Fibroblast of lung (primary cell): ENCODE measurements around the gene UGDH. TPM values are rescaled to one million over a fixed set of nuclear protein-coding genes. Genes with fewer than 3 reads are reported as not detected.

Experiments
- DNase-seq, 2 donors: peaks; one replicate each; pipeline versions ENCODE4 v3.0.0 to v3.0.0-alpha.2; 2010; ENCODE audit warnings: low read depth in 2 of 2
- H2AFZ ChIP-seq: 2 replicates; pipeline ENCODE4 v1.5.1; 2012; ENCODE audit warnings: low read length, control low read depth, inconsistent platforms
- H3K27ac ChIP-seq: 2 replicates; pipeline ENCODE4 v1.5.1; 2011; ENCODE audit warnings: low read length, control low read depth; ENCODE audit not compliant: insufficient read depth
- H3K27me3 ChIP-seq: 2 replicates; pipeline ENCODE4 v1.5.1; 2011; ENCODE audit warnings: mild to moderate bottlenecking, low read length; ENCODE audit not compliant: control insufficient read depth, insufficient read depth
- H3K36me3 ChIP-seq: 2 replicates; pipeline ENCODE4 v1.5.1; 2011; ENCODE audit warnings: low read length; ENCODE audit not compliant: control insufficient read depth, insufficient read depth
- H3K4me1 ChIP-seq: 2 replicates; pipeline ENCODE4 v1.5.1; 2011; ENCODE audit warnings: low read length; ENCODE audit not compliant: control insufficient read depth, insufficient read depth; ENCODE audit errors: extremely low read depth
- H3K4me2 ChIP-seq: 2 replicates; pipeline ENCODE4 v1.5.1; 2011; ENCODE audit warnings: low read length, control low read depth; ENCODE audit not compliant: insufficient read depth; ENCODE audit errors: extremely low read depth
- H3K4me3 ChIP-seq, 4 experiments: fragments of 200-600 bp in 1 of 4; sonication (generic) in 1 of 4; replicated peaks in 1 of 4; 2 replicates each; pipeline ENCODE4 v1.5.1; 2011 to 2016; ENCODE audit warnings: low read length in 4 of 4, low read depth in 3 of 4, mild to moderate bottlenecking in 3 of 4, control low read depth in 2 of 4, inconsistent platforms in 1 of 4, mixed read lengths in 1 of 4; ENCODE audit not compliant: insufficient read depth in 1 of 4; ENCODE audit errors: control extremely low read depth in 1 of 4
- H3K79me2 ChIP-seq: 2 replicates; pipeline ENCODE4 v1.5.1; 2012; ENCODE audit warnings: mild to moderate bottlenecking, low read length, inconsistent platforms; ENCODE audit not compliant: control insufficient read depth, insufficient read depth
- H3K9ac ChIP-seq: 2 replicates; pipeline ENCODE4 v1.5.1; 2011; ENCODE audit warnings: mild to moderate bottlenecking, low read length, control low read depth; ENCODE audit not compliant: insufficient read depth
- H3K9me3 ChIP-seq: 2 replicates; pipeline ENCODE4 v1.5.1; 2012; ENCODE audit warnings: low read depth, low read length; ENCODE audit not compliant: control insufficient read depth, insufficient read depth
- H4K20me1 ChIP-seq: 2 replicates; pipeline ENCODE4 v1.5.1; 2011; ENCODE audit warnings: low read length; ENCODE audit not compliant: control insufficient read depth, insufficient read depth; ENCODE audit errors: extremely low read depth
- CTCF ChIP-seq, 2 donors: IDR thresholded peaks in 1 of 2; conservative IDR thresholded peaks in 1 of 2; 1 replicate in 1 of 2; 2 replicates in 1 of 2; pipeline ENCODE4 v1.5.1; 2011 to 2012; ENCODE audit warnings: low read length in 2 of 2, control low read depth in 1 of 2, inconsistent platforms in 1 of 2, low read depth in 1 of 2, mild to moderate bottlenecking in 1 of 2
- EZH2 ChIP-seq: IDR thresholded peaks from 2 replicates; pipeline ENCODE4 v1.5.1; 2012; ENCODE audit warnings: low read length, control low read depth, mild to moderate bottlenecking; ENCODE audit errors: missing control alignments
- polyA plus RNA-seq, 2 donors: library from polyadenylated mRNA; depleted of rRNA in 1 of 2; stranded (reverse) in 1 of 2; unstranded in 1 of 2; fragments of >200 nt; gene quantifications; 2 replicates each; pipeline ENCODE4 v1.2.1, GENCODE V29; 2011 to 2012; ENCODE audit warnings: missing spikeins in 1 of 2
- total RNA-seq: library from RNA; depleted of rRNA; stranded (reverse); fragments of >200 nt; gene quantifications from 2 replicates; pipeline ENCODE4 v1.2.1, GENCODE V29; 2014

The UGDH gene
- total and polyA plus RNA-seq, 2 donors (not counting 1 experiment from before 2014, with no cell fraction given) = 85.9 to 182 TPM

- Histone ChIP-seq H3K4me3 (no peak overlapping the region), H3K27ac (no peak overlapping the region), H3K9ac (no peak overlapping the region), H3K9me3 (no peaks in the 10 kb centered on the region), H2AFZ (no peak overlapping the region), H4K20me1 (no peaks in the 10 kb centered on the region), H3K79me2 (no peaks in the 10 kb centered on the region), H3K36me3 (no peaks in the 10 kb centered on the region), H3K4me2 (no peak overlapping the region), H3K4me1 (no peaks in the 10 kb centered on the region), H3K27me3 (no peaks in the 10 kb centered on the region)
- no peak for TF ChIP-seq CTCF (conservative IDR thresholded peaks at IDR 0.05 in 1 of 2, IDR thresholded peaks at IDR 0.05 in 1 of 2; ENCODE audit: low read depth in 1 of 2, low read length in 2 of 2)
- no peak for TF ChIP-seq EZH2
- DNase-seq = no peak
These were observed 40.9 kb downstream of the UGDH start for GRCh38 chr4:39486221-39486804.

- no peak overlapping the region for H3K4me2 ChIP-seq
- TF ChIP-seq CTCF (conservative IDR thresholded peaks at IDR 0.05 in 1 of 2, IDR thresholded peaks at IDR 0.05 in 1 of 2; ENCODE audit: low read depth in 1 of 2, low read length in 2 of 2) (no peak), EZH2 (no peak)
- no peaks in the 10 kb centered on the region for H4K20me1 ChIP-seq
- H3K9me3 ChIP-seq = no peaks in the 10 kb centered on the region
- no peak for DNase-seq
- no peaks in the 10 kb centered on the region for H3K4me1 ChIP-seq
- H3K79me2 ChIP-seq = no peaks in the 10 kb centered on the region
- no peak overlapping the region for H3K4me3 ChIP-seq
- no peaks in the 10 kb centered on the region for H3K36me3 ChIP-seq
- H3K27ac ChIP-seq = no peak overlapping the region
- H2AFZ ChIP-seq = no peak overlapping the region
- H3K9ac ChIP-seq = no peak overlapping the region
- no peaks in the 10 kb centered on the region for H3K27me3 ChIP-seq
These were observed 42.5 kb downstream of the UGDH start for GRCh38 chr4:39484582-39485272.

- no peaks in the 10 kb centered on the region for H3K4me1 ChIP-seq
- H3K27ac ChIP-seq = no peak overlapping the region
- H4K20me1 ChIP-seq = no peaks in the 10 kb centered on the region
- H3K36me3 ChIP-seq = no peaks in the 10 kb centered on the region
- no peak for DNase-seq
- no peak overlapping the region for H3K9ac ChIP-seq
- H3K79me2 ChIP-seq = no peaks in the 10 kb centered on the region
- no peak overlapping the region for H3K4me3 ChIP-seq
- no peaks in the 10 kb centered on the region for H3K9me3 ChIP-seq
- H2AFZ ChIP-seq = no peak overlapping the region
- H3K4me2 ChIP-seq = no peak overlapping the region
- TF ChIP-seq EZH2 (no peak), CTCF (conservative IDR thresholded peaks at IDR 0.05 in 1 of 2, IDR thresholded peaks at IDR 0.05 in 1 of 2; ENCODE audit: low read depth in 1 of 2, low read length in 2 of 2) (no peak)
- H3K27me3 ChIP-seq = no peaks in the 10 kb centered on the region
These were observed 46.1 kb downstream of the UGDH start for GRCh38 chr4:39480902-39481695.
